MCF 10A (cell line): ENCODE measurements around the gene NOS2. TPM values are rescaled to one million over a fixed set of nuclear protein-coding genes. Genes with fewer than 3 reads are reported as not detected.
"Not testable (repeated sequence)": the region's sequence is repeated elsewhere in the genome, so short reads cannot be mapped to it uniquely, and the experiment has no call there.

Experiments
- BruUV-seq: library from RNA; stranded (reverse); fragments of 400-500 nt; replicated peaks from 2 replicates; lab custom pipeline; 2021; lab: Mats Ljungman, UMichigan
- CTCF ChIA-PET: fragments of 300-600 bp; sonication (Branson Sonifier 250); formaldehyde crosslinking; extraction: SDS; loops from one replicate; lab custom pipeline; 2021; ENCODE audit warnings: antibody characterized with exemption, inconsistent platforms; lab: Yijun Ruan, JAX
- POLR2A ChIA-PET: fragments of 300-600, 350-650 bp; sonication (Branson Sonifier 250); formaldehyde crosslinking; extraction: SDS; loops from one replicate; lab custom pipeline; 2020; ENCODE audit warnings: antibody characterized with exemption, inconsistent platforms; lab: Yijun Ruan, JAX
- DNase-seq: peaks from one replicate; pipeline ENCODE4 v3.0.0-alpha.2; 2018; ENCODE audit not compliant: unreplicated experiment
- H3K27ac Mint-ChIP-seq: one replicate; pipeline ENCODE4 v1.8.0; 2022; ENCODE audit warnings: mild to moderate bottlenecking, low read depth, mixed read lengths; ENCODE audit not compliant: unreplicated experiment
- H3K27me3 Mint-ChIP-seq: one replicate; pipeline ENCODE4 v1.8.0; 2022; ENCODE audit warnings: mixed read lengths; ENCODE audit not compliant: insufficient read depth, unreplicated experiment
- H3K36me3 Mint-ChIP-seq: one replicate; pipeline ENCODE4 v1.8.0; 2022; ENCODE audit warnings: mild to moderate bottlenecking, moderate library complexity, mixed read lengths; ENCODE audit not compliant: insufficient read depth, unreplicated experiment
- H3K4me1 Mint-ChIP-seq: one replicate; pipeline ENCODE4 v1.8.0; 2022; ENCODE audit warnings: mixed read lengths; ENCODE audit not compliant: insufficient read depth, unreplicated experiment
- H3K4me3 Mint-ChIP-seq: one replicate; pipeline ENCODE4 v1.8.0; 2022; ENCODE audit warnings: mild to moderate bottlenecking, moderate library complexity, mixed read lengths; ENCODE audit not compliant: unreplicated experiment
- H3K9me3 Mint-ChIP-seq: one replicate; pipeline ENCODE4 v1.8.0; 2022; ENCODE audit warnings: mixed read lengths; ENCODE audit not compliant: unreplicated experiment
- intact Hi-C: fragments of 100-400 bp; cut with micrococcal nuclease; formaldehyde crosslinking; loops from 2 replicates; pipeline ENCODE4 v1.14.1; 2022
- total RNA-seq: library from RNA; stranded (reverse); gene quantifications from 2 replicates; pipeline ENCODE4 v1.2.3, GENCODE V29; 2022
- TF ChIP-seq, protein P1 (sequence below): fragments of 200-600 bp; IDR thresholded peaks from one replicate; pipeline ENCODE4 v1.8.0; 2022; ENCODE audit warnings: antibody characterized with exemption, mild to moderate bottlenecking; ENCODE audit not compliant: unreplicated experiment

The NOS2 gene
- total RNA-seq, 1 experiment from 2014 or later: not detected

DNA sequence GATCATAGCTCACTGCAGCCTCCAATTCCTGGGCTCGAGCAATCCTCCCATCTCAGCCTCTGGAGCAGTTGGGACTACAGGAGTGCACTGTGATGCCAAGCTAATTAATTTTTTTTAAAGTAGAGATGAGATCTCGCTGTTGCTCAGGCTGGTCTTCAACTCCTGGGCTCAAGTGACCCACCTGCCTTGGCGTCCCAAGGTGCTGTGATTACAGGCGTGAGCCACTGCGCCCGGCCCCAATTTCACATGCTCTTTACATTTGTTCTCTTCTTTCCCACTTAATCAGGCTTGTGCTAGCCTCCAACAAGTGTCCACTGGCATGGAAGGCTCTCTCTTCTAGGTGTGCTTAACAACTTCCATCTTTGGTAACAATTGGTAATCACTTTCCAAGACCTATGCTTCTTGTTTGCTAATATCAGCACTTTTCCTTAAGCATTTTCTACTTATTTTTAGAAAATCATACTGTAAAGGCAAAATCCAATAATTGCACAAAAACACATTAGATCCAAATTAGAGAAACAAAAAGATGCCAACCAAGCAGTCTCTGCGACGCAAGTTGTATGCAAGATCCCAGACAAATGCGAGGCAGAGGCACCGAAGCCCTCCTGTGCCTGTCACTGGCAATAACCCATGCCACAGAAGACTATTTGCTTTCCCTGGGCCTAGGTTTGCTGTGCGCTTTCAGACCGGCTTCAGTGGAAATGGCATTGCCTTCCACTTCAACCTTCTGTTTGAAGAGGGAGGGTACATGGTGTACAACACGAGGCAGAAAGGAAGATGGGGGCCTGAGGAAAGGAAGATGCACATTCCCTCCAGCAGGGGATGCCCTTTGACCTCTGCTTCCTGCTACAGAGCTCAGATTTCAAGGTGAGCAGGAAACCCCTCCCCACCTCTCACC lies 52.6 kb downstream of the NOS2 start:
- no peak for DNase-seq
- Mint-ChIP-seq H3K27ac (no peak overlapping the region), H3K9me3 (no peaks in the 10 kb centered on the region), H3K36me3 (no peaks in the 10 kb centered on the region), H3K4me1 (no peaks in the 10 kb centered on the region), H3K4me3 (no peak overlapping the region), H3K27me3 (no peaks in the 10 kb centered on the region)
- intact Hi-C loops: no loop called here
- BruUV-seq: no TSS peak
- ChIA-PET CTCF (interaction anchor here (0.7 to 1.8 kb wide), 9 partner anchors 8 to 145 kb away, joined by 3 to 6 read pairs (median 4); no protein-coding TSS in a partner anchor), POLR2A (no interaction called here)
- TF ChIP-seq, protein P1, sequence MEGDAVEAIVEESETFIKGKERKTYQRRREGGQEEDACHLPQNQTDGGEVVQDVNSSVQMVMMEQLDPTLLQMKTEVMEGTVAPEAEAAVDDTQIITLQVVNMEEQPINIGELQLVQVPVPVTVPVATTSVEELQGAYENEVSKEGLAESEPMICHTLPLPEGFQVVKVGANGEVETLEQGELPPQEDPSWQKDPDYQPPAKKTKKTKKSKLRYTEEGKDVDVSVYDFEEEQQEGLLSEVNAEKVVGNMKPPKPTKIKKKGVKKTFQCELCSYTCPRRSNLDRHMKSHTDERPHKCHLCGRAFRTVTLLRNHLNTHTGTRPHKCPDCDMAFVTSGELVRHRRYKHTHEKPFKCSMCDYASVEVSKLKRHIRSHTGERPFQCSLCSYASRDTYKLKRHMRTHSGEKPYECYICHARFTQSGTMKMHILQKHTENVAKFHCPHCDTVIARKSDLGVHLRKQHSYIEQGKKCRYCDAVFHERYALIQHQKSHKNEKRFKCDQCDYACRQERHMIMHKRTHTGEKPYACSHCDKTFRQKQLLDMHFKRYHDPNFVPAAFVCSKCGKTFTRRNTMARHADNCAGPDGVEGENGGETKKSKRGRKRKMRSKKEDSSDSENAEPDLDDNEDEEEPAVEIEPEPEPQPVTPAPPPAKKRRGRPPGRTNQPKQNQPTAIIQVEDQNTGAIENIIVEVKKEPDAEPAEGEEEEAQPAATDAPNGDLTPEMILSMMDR: peak; percentile 31

DNA sequence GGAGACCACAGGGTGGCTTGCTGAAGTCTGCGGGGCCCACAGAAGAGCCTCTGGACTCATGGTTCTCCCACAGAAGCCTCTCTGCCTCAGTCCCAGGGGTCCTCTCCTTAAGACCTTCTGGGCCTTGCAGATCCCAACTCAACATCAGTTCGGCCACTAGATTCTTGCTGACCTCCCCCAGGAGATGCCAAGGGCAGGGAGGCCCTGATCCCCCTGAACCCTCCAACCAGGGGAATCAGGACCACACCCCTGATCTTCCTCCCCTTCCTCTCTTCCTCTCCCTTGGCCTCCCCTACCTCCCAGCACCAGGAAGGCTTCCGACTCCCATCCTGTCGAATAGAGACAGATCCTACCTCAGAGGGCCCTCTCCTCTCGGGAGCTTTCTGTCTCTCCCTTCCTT lies 53.4 kb downstream of the NOS2 start:
- TF ChIP-seq, protein P1: no peak
- no TSS peak for BruUV-seq
- Mint-ChIP-seq H3K27ac (no peak overlapping the region), H3K4me3 (no peak overlapping the region), H3K4me1 (no peaks in the 10 kb centered on the region), H3K36me3 (no peaks in the 10 kb centered on the region), H3K9me3 (no peaks in the 10 kb centered on the region), H3K27me3 (no peaks in the 10 kb centered on the region)
- ChIA-PET CTCF (interaction anchor here (0.6 to 1.7 kb wide), 5 partner anchors 17 to 390 kb away, joined by 3 to 6 read pairs (median 3); no protein-coding TSS in a partner anchor), POLR2A (no interaction called here)
- intact Hi-C loops: no loop called here
- no peak for DNase-seq

DNA sequence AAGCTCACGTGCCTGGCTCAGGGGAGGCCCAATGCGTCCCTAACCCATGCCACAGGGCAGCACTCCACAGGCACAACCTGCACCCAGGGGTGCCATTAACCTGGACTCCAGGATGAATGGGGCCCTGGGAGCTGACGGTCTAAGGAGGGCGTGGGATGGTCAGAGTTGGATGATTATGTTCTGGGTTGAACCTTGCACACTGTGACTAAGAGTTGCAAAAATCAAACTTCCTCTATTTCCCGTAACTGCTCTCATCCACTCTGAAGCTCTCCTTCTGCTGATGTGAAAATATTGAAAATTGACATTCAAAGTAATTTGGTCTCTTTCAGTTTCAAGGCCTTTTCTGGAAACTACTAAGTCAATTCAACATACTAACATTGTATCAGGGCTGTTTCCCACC lies 54.0 kb downstream of the NOS2 start:
- H3K4me3 Mint-ChIP-seq: not testable (repeated sequence)
- CTCF ChIA-PET: interaction anchor here (1.6 kb wide), 1 partner anchor 92 kb away, joined by 4 read pairs; no protein-coding TSS in a partner anchor

DNA sequence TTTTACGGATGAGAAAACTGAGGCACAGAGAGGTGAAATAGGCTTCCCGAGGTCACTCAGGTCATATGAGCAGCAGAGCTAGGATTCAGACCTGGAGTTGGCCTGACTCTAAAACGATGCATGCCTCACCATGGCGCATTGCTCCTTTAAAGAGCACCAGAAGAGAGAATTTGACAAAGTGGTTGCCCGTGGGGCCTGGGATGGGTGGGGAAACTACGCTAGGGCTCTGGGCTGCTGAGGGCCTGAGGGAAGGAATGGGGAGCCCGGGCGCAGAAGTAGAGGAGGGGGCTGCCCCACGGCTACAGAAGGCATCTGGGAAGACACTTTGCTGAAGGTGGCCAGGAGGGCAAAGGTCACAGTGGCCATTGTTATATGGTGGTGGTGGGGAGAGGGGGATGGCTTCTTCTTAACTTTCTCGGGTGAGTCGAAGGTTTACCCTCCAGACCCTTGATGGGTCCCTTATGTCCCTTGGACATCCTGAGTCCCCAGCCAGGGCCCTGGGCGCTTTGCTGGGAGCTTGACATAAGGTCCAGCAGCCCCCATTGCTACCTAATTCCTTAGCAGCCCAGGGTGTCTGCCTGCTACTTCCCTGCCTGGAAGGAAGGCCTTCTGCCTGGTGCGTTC lies 55.0 kb downstream of the NOS2 start:
- DNase-seq, H3K9me3 Mint-ChIP-seq, H3K4me1 Mint-ChIP-seq, H3K27me3 Mint-ChIP-seq, H3K4me3 Mint-ChIP-seq, H3K27ac Mint-ChIP-seq, intact Hi-C loops, BruUV-seq, POLR2A ChIA-PET, H3K36me3 Mint-ChIP-seq: not testable (repeated sequence)
- CTCF ChIA-PET: interaction anchor here (1.6 to 1.8 kb wide), 2 partner anchors 91 to 94 kb away, joined by 4 to 6 read pairs; no protein-coding TSS in a partner anchor

More for the DNA sequence above, 54.0 kb downstream of the NOS2 start:
- H3K4me1 Mint-ChIP-seq, DNase-seq, intact Hi-C loops, H3K36me3 Mint-ChIP-seq, H3K27ac Mint-ChIP-seq, H3K9me3 Mint-ChIP-seq, H3K27me3 Mint-ChIP-seq, BruUV-seq, POLR2A ChIA-PET: not testable (repeated sequence)
